ENCODE data around the gene NPC1L1.

Gene NPC1L1

DNA sequence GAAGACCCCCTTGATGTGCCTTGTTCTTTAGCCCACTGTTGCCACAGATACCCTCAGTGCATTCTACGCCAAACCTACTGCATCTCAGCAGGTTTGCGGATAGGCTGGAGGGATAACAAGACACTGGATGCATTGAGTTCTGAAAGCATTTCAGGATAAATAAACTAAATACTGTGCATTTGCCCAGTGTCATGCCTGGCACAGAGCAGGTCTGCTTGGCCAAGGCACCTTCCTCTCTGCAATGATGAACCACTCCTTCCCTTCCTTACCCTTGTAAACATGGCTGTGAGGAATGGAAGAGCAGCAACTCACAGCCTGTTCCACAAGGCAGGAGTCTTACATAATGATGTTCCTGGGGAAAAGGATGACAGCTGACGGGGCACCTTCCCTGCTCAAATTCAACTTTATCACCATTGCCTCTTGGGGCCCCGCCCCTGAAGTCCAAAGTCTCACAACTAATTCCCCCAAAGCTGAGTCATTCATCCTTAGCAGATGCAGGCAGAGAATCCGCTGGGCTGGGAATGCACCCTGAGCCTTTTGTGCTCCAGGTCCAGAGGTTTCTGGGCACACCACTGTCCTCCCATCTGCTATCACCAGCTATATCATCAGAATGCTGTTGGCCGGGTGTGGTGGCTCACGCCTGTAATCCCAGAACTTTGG is 21.0 kb upstream of the NPC1L1 start:
- no peak overlapping the region for H3K4me3 ChIP-seq (replicated peaks; ENCODE audit: insufficient read depth, low read length)
- no peaks in the 10 kb centered on the region for H3K27me3 ChIP-seq (ENCODE audit: insufficient read depth, poor library complexity, severe bottlenecking)
- no peak overlapping the region for H3K27ac ChIP-seq (replicated peaks)
- TF ChIP-seq SPI1 (IDR thresholded peaks at IDR 0.05; ENCODE audit: borderline replicate concordance, low read depth) (no peak), GABPA (IDR thresholded peaks at IDR 0.05; ENCODE audit: low read depth) (no peak), POLR2AphosphoS5 (IDR thresholded peaks at IDR 0.05; ENCODE audit: low read depth) (no peak; the same call in 1 of the 2 replicates)
- no peak for DNase-seq (ENCODE audit: low read depth in 1 of 2, low spot score in 1 of 2)

DNA sequence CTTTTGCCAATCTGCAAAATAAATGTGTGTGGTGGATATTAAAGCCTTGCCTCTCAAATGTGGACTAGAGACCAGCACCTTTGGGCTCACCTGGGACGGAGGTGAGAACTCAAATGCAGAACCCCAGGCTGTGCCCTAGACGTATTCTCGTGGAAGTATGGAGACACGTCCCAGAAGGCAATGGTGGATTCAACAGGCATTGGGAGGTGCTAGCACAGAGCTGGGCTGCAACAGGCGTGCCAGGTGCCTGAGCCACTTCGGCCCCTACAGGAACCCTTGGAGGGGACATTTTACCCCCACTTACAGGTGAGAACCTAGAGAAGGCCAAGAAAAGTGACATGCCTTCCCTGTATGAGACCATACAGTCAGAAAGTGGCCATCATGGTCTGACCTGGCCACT is 20.4 kb upstream of the NPC1L1 start:
- TF ChIP-seq SPI1 (IDR thresholded peaks at IDR 0.05; ENCODE audit: borderline replicate concordance, low read depth) (no peak), GABPA (IDR thresholded peaks at IDR 0.05; ENCODE audit: low read depth) (no peak), POLR2AphosphoS5 (IDR thresholded peaks at IDR 0.05; ENCODE audit: low read depth) (no peak)
- TF ChIP-seq, protein P1, sequence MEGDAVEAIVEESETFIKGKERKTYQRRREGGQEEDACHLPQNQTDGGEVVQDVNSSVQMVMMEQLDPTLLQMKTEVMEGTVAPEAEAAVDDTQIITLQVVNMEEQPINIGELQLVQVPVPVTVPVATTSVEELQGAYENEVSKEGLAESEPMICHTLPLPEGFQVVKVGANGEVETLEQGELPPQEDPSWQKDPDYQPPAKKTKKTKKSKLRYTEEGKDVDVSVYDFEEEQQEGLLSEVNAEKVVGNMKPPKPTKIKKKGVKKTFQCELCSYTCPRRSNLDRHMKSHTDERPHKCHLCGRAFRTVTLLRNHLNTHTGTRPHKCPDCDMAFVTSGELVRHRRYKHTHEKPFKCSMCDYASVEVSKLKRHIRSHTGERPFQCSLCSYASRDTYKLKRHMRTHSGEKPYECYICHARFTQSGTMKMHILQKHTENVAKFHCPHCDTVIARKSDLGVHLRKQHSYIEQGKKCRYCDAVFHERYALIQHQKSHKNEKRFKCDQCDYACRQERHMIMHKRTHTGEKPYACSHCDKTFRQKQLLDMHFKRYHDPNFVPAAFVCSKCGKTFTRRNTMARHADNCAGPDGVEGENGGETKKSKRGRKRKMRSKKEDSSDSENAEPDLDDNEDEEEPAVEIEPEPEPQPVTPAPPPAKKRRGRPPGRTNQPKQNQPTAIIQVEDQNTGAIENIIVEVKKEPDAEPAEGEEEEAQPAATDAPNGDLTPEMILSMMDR (IDR thresholded peaks at IDR 0.05; ENCODE audit: insufficient read depth, low read length), result no peak
- TF ChIP-seq, protein P2, sequence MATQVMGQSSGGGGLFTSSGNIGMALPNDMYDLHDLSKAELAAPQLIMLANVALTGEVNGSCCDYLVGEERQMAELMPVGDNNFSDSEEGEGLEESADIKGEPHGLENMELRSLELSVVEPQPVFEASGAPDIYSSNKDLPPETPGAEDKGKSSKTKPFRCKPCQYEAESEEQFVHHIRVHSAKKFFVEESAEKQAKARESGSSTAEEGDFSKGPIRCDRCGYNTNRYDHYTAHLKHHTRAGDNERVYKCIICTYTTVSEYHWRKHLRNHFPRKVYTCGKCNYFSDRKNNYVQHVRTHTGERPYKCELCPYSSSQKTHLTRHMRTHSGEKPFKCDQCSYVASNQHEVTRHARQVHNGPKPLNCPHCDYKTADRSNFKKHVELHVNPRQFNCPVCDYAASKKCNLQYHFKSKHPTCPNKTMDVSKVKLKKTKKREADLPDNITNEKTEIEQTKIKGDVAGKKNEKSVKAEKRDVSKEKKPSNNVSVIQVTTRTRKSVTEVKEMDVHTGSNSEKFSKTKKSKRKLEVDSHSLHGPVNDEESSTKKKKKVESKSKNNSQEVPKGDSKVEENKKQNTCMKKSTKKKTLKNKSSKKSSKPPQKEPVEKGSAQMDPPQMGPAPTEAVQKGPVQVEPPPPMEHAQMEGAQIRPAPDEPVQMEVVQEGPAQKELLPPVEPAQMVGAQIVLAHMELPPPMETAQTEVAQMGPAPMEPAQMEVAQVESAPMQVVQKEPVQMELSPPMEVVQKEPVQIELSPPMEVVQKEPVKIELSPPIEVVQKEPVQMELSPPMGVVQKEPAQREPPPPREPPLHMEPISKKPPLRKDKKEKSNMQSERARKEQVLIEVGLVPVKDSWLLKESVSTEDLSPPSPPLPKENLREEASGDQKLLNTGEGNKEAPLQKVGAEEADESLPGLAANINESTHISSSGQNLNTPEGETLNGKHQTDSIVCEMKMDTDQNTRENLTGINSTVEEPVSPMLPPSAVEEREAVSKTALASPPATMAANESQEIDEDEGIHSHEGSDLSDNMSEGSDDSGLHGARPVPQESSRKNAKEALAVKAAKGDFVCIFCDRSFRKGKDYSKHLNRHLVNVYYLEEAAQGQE (IDR thresholded peaks at IDR 0.05; ENCODE audit: insufficient replicate concordance, low read depth), result no peak
- DNase-seq (ENCODE audit: low read depth in 1 of 2, low spot score in 1 of 2), result no peak

DNA sequence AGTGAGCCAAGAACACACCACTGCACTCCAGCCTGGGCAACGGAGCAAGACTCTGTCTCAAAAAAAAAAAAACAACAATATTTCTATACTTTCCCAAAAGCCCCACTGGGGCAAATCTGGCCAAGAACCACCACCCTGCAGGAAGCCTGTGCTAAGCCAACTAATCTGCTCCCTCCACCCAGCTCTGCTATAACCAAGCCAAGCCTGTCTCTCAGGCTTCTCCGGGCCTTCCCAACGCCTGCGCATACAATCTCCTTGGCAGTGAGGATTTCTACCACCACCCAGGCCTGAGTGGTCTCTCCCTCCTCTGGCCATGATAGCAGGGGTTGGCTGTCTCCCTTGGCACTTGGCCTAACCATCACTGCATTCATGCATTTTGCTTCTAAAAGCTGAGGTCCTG is 18.4 kb upstream of the NPC1L1 start:
- Histone ChIP-seq H3K27ac (replicated peaks) (no peak overlapping the region), H3K4me3 (replicated peaks; ENCODE audit: insufficient read depth, low read length) (no peak overlapping the region), H3K27me3 (ENCODE audit: insufficient read depth, poor library complexity, severe bottlenecking) (no peaks in the 10 kb centered on the region)
- TF ChIP-seq POLR2AphosphoS5 (IDR thresholded peaks at IDR 0.05; ENCODE audit: low read depth) (no peak), GABPA (IDR thresholded peaks at IDR 0.05; ENCODE audit: low read depth) (no peak), SPI1 (IDR thresholded peaks at IDR 0.05; ENCODE audit: borderline replicate concordance, low read depth) (no peak)
- TF ChIP-seq, protein P2 (IDR thresholded peaks at IDR 0.05; ENCODE audit: insufficient replicate concordance, low read depth), result no peak
- TF ChIP-seq, protein P1 (IDR thresholded peaks at IDR 0.05; ENCODE audit: insufficient read depth, low read length), result no peak
- DNase-seq (ENCODE audit: low read depth in 1 of 2, low spot score in 1 of 2), result no peak

More for the DNA sequence above, 20.4 kb upstream of the NPC1L1 start:
- no peaks in the 10 kb centered on the region for H3K27me3 ChIP-seq (ENCODE audit: insufficient read depth, poor library complexity, severe bottlenecking)
- no peak overlapping the region for H3K27ac ChIP-seq (replicated peaks)
- no peak overlapping the region for H3K4me3 ChIP-seq (replicated peaks; ENCODE audit: insufficient read depth, low read length)

DNA sequence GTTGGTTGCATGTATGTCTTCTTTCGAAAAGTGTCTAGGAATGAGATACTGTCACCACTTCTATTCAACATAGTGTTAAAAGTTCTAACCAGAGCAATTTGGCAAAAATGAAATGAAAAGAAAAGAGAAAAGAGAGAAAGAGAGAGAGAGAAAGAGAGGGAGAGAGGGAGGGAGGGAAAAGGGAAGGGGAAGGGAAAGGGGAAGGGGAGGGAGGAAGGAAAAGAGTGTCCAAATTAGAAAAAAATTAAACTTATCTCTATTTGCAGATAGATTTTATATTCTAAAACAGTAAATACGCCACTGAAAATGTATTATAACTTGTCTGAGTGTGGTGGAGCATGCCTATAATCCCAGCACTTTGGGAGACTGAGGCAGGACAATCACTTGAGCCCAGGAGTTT is 16.4 kb upstream of the NPC1L1 start:
- Histone ChIP-seq H3K4me3 (replicated peaks; ENCODE audit: insufficient read depth, low read length) (no peak overlapping the region), H3K27ac (replicated peaks) (no peak overlapping the region), H3K27me3 (ENCODE audit: insufficient read depth, poor library complexity, severe bottlenecking) (no peaks in the 10 kb centered on the region)
- TF ChIP-seq GABPA (IDR thresholded peaks at IDR 0.05; ENCODE audit: low read depth) (no peak), POLR2AphosphoS5 (IDR thresholded peaks at IDR 0.05; ENCODE audit: low read depth) (no peak), SPI1 (IDR thresholded peaks at IDR 0.05; ENCODE audit: borderline replicate concordance, low read depth) (no peak)
- TF ChIP-seq, protein P1 (IDR thresholded peaks at IDR 0.05; ENCODE audit: insufficient read depth, low read length), result no peak
- TF ChIP-seq, protein P2 (IDR thresholded peaks at IDR 0.05; ENCODE audit: insufficient replicate concordance, low read depth), result no peak
- DNase-seq (ENCODE audit: low read depth in 1 of 2, low spot score in 1 of 2), result no peak
